Measurements from ENCODE around the gene LSM2.
A peak's percentile ranks its signal among the peaks of the same experiment; 100 is the strongest.
"Not testable (repeated sequence)": the region's sequence is repeated elsewhere in the genome, so short reads cannot be mapped to it uniquely, and the experiment has no call there.

The LSM2 gene

DNA sequence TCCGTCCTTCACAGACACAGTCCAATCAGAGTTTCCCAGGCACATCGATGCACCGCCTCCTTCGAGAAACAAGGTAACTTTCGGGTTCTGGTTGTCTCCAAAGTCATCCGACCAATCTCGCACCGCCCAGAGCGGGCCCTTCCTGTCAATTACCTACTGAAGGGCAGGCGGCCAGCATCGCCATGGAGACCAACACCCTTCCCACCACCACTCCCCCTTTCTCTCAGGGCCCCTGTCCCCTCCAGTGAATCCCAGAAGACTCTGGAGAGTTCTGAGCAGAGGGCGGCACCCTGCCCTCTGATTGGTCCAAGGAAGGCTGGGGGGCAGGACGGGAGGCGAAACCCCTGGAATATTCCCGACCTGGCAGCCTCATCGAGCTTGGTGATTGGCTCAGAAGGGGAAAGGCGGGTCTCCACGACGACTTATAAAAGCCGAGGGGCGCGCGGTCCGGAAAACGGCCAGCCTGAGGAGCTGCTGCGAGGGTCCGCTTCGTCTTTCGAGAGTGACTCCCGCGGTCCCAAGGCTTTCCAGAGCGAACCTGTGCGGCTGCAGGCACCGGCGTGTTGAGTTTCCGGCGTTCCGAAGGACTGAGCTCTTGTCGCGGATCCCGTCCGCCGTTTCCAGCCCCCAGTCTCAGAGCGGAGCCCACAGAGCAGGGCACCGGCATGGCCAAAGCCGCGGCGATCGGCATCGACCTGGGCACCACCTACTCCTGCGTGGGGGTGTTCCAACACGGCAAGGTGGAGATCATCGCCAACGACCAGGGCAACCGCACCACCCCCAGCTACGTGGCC is 20.7 kb upstream of the LSM2 start, which contains the start of gene HSPA1B:
HSPA1B (plus strand) TSS at position 453 of the 794 bp plus-strand sequence; CDS start at position 666, 213 bp downstream.
- DNase-seq (ENCODE audit: low spot score), result peak; percentile 98

DNA sequence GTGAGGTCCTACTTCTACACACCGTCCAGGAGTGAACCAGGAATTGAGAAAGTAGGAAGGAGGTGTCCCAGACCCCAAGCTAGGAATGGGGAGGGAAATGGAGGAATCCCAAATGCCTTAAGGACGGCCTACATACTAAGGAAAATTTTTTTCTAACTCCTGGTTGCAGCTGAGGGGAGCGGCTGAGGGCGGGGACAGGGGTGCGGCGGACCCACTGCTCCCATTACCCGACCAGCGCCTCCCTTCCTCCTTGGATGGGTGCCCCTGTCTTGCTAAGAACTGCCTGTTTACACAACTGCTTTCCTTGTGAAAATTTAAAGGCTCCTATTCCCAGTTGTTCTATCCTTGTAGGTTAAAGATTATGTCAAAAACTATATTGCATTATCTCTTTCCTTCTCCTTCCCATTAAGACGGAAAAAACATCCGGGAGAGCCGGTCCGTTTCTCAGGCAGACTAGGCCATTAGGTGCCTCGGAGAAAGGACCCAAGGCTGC is 20.1 kb upstream of the LSM2 start:
- DNase-seq (ENCODE audit: low spot score), result no peak

DNA sequence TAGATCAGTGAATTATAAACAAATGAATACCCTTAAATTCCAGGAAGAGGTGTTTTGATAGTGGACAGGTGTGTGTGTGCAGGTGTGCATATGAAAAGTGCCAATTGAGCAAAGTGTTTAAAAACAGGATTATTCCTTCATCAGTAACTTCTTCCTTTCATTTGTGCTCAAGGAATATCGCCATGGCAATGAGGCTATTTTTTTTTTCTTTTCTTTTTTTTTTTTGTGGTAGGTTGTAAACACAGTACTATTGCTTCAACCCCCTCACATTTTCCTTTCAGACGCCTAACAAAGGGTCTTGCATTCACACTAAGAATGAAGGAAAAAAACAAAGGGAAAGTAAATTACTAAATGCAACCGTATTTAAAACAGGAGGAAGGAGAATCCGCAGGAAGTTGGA is 18.8 kb upstream of the LSM2 start:
- no peak for DNase-seq (ENCODE audit: low spot score)

DNA sequence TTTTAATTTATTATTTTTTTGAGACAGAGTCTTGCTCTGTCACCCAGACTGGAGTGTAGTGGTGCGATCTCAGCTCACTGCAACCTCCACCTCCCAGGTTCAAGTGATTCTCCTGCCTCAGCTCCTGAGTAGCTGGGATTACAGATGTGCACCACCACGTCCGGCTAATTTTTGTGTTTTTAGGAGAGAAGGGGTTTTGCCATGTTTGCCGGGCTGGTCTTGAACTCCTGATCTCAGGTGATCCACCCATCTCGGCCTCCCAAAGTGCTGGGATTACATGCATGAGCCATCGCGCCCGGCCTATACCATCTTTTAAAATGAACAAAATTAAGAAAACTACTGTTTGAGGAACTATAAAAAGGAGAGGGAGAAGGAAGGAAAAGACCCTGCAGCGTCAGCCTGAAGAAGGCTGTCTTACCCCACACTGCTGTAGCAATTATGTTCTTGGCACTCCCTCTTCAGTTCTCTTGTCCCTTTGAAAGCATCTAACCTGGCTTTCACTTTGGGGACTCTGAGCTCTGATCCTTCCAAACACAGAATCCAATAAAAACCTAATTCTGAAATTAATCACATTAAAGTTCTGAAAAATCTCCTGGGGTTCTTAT is 16.9 kb upstream of the LSM2 start:
- not testable (repeated sequence) for DNase-seq (ENCODE audit: low spot score)

DNA sequence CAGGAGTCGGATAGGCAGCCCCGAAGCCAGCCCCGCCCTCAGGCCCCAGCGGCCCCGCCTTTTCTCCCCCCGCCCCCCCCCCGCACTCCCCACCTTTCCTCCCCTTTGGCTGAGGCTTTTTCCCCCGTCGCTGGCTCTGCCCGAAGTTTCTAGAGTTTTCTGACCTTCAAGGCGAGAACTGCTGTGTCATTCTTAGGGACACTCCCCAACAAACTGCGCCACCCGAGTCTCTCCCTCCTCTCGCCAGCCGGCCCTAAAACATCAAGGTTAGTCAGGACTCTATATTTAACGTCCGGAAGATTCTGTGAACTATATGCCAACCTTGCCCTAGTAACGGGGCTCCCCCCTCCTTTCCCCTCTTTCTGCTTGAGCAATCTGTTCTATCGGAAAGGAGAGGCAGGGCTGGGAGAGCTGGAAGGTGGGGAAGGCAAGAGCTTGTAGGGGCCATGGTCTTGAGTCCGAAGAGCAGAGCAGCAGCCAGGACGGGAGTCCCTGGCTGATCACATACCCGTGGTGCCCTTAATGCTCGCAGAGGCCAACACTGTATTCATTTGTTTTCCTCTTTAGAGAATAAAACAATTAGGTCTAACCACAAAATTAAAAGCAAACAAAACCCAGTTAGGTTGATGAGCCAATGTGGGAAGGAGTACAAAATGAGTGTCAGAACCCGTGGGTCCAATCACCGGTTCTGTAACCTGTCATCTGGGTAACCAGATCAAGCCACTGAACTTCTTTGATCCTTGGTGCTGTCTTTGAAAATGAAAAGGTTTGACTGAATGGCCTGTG is 15.5 kb upstream of the LSM2 start:
- peak; percentile 63 for DNase-seq (ENCODE audit: low spot score)

DNA sequence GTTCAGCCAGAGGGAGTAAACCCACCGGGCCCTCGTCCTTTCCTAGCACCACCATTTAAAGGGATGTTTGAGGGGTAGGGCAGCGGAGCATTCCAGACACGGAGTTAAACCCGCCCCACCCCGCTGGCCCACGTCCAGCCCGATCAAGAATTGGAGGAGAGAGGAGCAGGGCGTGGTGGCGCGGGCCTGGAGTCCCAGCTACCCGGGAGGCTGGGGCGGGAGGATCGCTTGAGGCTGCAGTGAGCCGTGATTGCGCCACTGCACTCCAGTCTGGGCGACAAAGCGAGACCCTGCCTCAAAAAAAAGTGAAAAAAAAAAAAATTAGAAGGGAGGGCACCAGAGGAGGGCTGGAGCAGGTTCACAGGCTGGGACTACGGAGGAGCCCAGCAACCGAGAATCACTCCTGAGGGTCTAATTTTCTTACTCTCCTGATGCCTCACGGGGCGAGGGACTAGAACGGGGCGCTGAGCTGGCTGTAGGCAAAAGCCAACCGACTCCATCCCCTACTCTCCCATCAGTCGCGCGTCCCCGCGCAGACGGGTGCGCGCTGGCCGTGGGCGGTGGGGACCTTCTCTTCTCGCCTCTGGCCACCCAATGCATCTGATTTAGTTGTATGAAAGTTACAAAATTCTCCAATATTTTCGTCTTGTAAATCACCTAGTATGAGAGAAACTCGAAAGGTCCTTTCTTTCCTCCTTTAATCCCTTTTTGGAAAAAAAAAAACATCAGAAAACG is 14.7 kb upstream of the LSM2 start:
- peak; percentile 68 for DNase-seq (ENCODE audit: low spot score)

DNA sequence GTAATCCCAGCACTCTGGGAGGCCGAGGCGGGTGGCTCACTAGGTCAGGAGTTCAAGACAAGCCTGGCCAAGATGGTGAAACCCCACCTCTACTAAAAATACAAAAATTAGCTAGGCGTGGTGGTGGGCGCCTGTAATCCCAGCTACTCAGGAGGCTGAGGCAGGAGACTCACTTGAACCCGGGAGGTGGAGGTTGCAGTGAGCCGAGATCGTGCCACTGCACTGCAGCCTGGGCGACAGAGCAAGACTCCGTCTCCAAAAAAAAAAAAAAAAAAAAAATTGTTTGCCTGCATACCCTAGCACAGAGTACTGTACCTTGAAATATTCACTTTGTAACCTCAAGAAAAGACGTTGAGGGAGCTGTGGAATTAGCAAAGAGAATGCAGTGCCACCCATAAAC is 13.6 kb upstream of the LSM2 start:
- DNase-seq (ENCODE audit: low spot score), result not testable (repeated sequence)

DNA sequence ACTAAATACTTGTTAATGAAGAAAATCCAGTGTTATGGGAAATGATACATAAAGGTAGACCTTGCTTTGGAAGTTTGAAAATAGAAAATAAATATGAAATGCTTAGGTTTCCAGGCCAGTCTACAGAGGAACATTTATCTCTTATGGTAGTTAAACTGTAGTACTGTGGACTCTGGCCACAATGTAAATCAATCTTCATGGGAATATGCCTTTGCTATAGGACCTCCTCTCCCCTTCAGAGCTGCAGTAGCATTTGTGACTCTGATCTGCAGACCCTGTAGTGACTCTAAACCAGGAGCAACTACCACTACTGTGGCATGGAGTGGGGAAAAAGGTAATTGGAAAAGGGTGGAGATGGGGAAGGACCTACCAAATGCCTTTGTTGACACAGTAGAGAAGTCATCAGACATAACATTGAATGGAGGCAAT is 13.1 kb upstream of the LSM2 start:
- no peak for DNase-seq (ENCODE audit: low spot score)

DNA sequence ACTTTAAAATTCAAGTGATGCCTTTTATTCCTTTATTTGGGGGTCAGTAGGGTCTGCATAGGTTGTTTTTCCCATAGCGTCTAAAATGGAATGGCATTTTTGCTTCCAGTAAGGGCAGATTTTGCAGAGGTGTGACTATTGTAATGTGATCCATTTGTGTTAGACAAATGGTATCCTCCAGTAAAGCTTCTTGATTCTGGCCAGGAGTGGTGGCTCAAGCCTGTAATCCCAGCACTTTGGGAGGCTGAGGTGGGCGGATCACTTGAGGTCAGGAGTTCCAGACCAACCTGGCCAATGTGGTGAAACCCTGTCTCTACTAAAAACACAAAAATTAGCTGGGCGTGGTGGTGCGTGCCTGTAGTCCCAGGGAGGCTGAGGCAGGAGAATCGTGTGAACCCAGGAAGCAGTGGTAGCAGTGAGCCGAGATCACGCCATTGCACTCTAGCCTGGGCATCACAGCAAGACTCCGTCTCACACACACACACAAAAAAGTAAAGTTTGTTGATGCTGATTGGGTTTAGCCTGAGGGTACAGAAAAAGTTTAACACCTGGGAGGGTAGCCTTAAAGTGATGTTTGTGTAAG is 11.3 kb upstream of the LSM2 start:
- DNase-seq (ENCODE audit: low spot score), result not testable (repeated sequence)

DNA sequence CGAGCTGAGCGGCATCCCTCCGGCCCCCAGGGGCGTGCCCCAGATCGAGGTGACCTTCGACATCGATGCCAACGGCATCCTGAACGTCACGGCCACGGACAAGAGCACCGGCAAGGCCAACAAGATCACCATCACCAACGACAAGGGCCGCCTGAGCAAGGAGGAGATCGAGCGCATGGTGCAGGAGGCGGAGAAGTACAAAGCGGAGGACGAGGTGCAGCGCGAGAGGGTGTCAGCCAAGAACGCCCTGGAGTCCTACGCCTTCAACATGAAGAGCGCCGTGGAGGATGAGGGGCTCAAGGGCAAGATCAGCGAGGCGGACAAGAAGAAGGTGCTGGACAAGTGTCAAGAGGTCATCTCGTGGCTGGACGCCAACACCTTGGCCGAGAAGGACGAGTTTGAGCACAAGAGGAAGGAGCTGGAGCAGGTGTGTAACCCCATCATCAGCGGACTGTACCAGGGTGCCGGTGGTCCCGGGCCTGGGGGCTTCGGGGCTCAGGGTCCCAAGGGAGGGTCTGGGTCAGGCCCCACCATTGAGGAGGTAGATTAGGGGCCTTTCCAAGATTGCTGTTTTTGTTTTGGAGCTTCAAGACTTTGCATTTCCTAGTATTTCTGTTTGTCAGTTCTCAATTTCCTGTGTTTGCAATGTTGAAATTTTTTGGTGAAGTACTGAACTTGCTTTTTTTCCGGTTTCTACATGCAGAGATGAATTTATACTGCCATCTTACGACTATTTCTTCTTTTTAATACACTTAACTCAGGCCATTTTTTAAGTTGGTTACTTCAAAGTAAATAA is 10.6 kb upstream of the LSM2 start:
- DNase-seq (ENCODE audit: low spot score), result not testable (repeated sequence)

DNA sequence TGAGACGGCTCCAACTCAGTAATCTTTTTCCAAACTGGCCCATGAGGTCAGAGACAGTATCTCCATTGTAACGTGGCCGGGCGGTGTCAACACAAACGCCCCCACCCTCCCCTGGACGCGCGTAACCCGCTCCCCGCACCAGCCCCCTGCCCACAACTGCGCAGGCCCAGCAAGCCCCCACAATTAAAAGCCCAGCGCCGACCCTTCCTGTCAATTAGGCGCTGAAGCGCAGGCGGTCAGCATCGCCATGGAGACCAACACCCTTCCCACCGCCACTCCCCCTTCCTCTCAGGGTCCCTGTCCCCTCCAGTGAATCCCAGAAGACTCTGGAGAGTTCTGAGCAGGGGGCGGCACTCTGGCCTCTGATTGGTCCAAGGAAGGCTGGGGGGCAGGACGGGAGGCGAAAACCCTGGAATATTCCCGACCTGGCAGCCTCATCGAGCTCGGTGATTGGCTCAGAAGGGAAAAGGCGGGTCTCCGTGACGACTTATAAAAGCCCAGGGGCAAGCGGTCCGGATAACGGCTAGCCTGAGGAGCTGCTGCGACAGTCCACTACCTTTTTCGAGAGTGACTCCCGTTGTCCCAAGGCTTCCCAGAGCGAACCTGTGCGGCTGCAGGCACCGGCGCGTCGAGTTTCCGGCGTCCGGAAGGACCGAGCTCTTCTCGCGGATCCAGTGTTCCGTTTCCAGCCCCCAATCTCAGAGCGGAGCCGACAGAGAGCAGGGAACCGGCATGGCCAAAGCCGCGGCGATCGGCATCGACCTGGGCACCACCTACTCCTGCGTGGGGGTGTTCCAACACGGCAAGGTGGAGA is 8.5 kb upstream of the LSM2 start, which contains the start of the genes HSPA1A and HSPA1L:
HSPA1A (plus strand) TSS at position 519 of the 814 bp plus-strand sequence; CDS start at position 733, 214 bp downstream.
HSPA1L (minus strand) TSS at position 259 of the 814 bp plus-strand sequence. CDS start 3,311 bp downstream, outside the sequence.
- peak; percentile 98 for DNase-seq (ENCODE audit: low spot score)

DNA sequence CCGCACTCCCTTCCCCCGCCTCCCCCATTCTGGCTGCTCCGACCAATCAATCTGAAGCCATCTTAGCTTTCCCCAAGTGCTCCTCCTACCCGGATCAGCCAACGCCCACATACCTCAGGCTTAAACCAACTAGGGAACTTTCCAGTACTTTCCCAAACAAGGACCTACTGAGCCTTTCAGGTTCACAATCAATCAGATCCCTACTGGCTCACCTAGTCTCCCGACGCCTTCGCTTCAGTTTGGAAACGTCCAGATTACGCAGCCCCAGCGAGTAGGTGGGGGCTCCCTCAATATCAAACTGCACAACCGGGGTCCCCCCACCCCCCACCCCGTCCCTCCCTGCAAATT is 7.9 kb upstream of the LSM2 start:
- peak; percentile 89 for DNase-seq (ENCODE audit: low spot score)

DNA sequence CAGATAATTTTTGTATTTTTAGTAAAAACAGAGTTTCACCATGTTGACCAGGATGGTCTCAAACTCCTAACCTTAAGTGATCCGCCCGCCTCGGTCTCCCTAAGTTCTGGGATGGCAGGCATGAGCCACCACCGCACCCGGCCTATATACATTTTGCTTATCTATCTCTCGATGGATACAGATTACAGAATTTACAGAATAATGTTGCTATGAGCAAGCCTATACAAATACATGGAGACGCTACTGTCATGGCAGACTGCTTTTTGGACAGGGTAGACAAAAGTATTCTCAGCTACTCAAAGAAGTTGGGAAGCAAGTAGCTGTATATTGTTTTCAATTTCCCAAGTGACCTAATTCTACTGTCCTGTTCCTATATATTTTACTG is 6.7 kb upstream of the LSM2 start:
- DNase-seq (ENCODE audit: low spot score), result no peak

DNA sequence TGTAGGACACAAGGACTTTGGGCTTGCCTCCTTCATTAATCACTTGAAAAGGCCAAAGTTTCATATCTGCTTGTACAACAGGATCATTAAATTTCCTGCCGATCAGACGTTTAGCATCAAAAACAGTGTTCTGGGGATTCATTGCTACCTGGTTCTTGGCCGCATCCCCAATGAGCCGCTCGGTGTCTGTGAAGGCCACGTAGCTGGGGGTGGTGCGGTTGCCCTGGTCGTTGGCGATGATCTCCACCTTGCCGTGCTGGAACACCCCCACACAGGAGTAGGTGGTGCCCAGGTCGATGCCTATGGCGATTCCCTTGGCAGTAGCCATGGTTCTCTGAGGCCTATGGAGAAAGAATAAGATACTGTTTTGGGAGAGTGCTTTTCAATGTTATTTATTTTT is 4.9 kb upstream of the LSM2 start:
- no peak for DNase-seq (ENCODE audit: low spot score)

DNA sequence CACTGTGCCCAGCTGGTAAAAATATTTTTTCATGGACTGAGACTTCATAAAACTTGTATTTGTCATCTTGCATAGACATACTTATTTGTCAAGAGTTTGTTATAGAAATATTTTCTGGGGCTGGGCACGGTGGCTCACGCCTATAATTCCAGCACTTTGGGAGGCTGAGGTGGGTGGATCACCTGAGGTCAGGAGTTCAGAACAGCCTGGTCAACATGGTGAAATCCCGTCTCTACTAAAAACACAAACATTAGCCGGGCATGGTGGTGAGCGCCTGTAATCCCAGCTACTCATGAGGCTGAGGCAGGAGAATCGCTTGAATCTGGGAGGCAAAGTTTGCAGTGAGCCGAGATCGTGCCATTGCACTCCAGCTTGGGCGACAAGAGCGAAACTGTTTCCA is 1.8 kb upstream of the LSM2 start:
- DNase-seq (ENCODE audit: low spot score), result not testable (repeated sequence)

DNA sequence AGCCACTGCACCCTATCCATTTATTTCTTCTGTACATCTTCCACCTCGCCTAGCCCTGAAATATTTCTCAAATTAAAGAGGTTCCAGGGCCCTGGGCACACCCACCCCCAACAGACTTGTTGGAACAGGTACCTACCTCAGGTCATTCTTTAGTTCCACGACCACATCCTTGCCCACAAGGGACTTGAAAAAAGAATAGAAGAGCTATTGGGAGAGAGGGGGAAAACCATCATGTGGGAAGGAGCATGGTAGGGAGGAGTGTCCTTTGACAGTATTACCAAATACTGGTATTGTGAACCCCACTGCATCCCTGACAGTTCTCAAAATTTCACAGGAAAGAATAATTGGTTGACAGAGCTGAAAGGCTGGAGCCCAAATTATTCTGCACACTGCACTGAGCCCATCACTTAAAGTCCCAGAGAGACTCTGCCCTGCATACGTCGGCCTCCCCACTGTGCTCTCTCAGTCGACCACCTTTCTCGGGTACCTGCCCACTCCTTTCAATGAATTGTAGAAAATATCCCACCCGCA is 762 bp downstream of the LSM2 start:
- DNase-seq (ENCODE audit: low spot score), result no peak

DNA sequence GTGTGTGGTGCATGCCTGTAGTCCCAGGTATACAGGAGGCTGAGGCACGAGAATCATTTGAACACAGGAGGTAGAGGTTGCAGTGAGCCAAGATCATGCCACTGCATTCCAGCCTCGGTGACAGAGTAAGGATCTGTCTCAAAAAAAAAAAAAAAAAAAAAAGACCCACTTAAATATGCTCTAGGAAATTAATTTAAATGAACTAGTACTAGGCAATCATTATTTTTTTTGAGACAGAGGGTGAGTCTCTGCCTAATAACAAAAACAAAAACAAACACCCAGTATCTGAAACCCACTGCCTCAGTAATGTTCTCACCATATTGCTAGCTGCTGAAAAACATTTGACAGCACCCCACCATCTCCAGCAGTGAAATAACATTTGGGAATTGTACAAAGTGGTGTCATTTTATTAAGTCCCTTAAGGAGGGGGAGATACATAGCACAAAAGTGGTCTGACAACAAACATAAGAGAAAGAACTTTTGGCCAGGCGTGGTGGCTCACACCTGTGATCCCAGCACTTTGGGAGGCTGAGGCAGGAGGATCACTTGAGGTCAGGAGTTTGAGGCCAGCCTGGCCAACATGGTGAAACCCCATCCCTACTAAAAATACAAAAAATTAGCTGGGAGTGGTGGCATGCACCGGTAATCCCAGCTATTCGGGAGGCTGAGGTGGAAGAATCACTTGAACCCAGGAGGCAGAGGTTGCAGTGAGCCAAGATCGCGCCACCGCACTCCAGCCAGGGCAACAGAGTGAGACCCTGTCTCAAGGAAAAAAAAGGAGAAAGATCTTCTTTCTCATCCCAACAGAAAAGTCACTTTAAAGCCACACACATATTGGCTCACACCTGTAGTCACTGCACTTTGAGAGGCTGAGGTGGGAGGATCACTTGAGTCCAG is 5.5 kb downstream of the LSM2 start:
- not testable (repeated sequence) for DNase-seq (ENCODE audit: low spot score)

DNA sequence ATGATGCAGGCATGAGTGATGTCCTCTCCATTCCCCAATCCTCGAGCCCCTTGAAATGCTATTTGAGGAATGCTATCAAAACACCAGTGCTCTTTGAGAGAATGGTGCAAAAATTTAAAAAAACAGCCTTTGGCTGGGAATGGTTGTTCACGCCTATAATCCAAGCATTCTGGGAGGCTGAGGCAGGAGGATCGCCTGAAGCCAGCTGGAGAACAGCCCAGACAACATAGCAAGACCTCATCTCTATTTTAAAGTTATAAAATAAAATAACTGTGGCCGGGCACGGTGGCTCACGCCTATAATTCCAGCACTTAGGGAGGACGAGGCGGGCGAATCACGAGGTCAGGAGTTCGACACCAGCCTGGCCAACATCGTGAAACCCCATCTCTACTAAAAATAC is 7.0 kb downstream of the LSM2 start:
- DNase-seq (ENCODE audit: low spot score), result no peak
